Heart left ventricle (tissue), 16 donors: ENCODE measurements around the gene RFX3. TPM values are rescaled to one million over a fixed set of nuclear protein-coding genes. Genes with fewer than 3 reads are reported as not detected.
A peak's percentile ranks its signal among the peaks of the same experiment; 100 is the strongest.

Experiments used
- ATAC-seq, 4 donors: fragments of 200-7000 bp; cut with Tn5 transposase; one replicate each; pipeline ENCODE4 v1.9.1; 2020 to 2022; ENCODE audit warnings: moderate library complexity in 4 of 4, mild to moderate bottlenecking in 3 of 4, moderate number of reproducible peaks in 1 of 4
- DNase-seq, 5 donors: peaks; one replicate each; pipeline ENCODE4 v3.0.0-alpha.2; 2020
- H3K27ac ChIP-seq, 12 donors: fragments of 200-600 bp; sonication (generic) in 4 of 12; one replicate each; pipeline versions ENCODE4 v1.5.0 to v1.8.0; 2016 to 2022; ENCODE audit warnings: mild to moderate bottlenecking in 2 of 12
- H3K27me3 ChIP-seq, 9 donors: fragments of 200-600 bp; sonication (generic) in 2 of 9; one replicate each; pipeline versions ENCODE4 v1.5.1 to v1.8.0; 2016 to 2022; ENCODE audit warnings: mild to moderate bottlenecking in 3 of 9
- H3K36me3 ChIP-seq, 9 donors: fragments of 200-600 bp; sonication (generic) in 2 of 9; one replicate each; pipeline versions ENCODE4 v1.5.0 to v1.8.0; 2018 to 2022; ENCODE audit warnings: mild to moderate bottlenecking in 2 of 9
- H3K4me1 ChIP-seq, 12 donors: fragments of 200-600 bp; sonication (generic) in 4 of 12; one replicate each; pipeline versions ENCODE4 v1.5.0 to v1.8.0; 2016 to 2022; ENCODE audit warnings: mild to moderate bottlenecking in 3 of 12
- H3K4me3 ChIP-seq, 12 donors: fragments of 200-600 bp; sonication (generic) in 4 of 12; one replicate each; pipeline versions ENCODE4 v1.5.0 to v1.8.0; 2017 to 2022; ENCODE audit warnings: mild to moderate bottlenecking in 9 of 12, moderate library complexity in 4 of 12
- H3K9me3 ChIP-seq, 12 donors: fragments of 200-600 bp; sonication (generic) in 4 of 12; one replicate each; pipeline versions ENCODE4 v1.5.0 to v1.8.0; 2016 to 2022; ENCODE audit warnings: mild to moderate bottlenecking in 1 of 12
- CTCF ChIP-seq, 12 donors: fragments of 200-600 bp; sonication (generic) in 4 of 12; IDR thresholded peaks; one replicate each; pipeline versions ENCODE4 v1.5.0 to v1.8.0; 2018 to 2022; ENCODE audit warnings: antibody characterized with exemption in 12 of 12, mild to moderate bottlenecking in 5 of 12
- POLR2A ChIP-seq, 2 donors: fragments of 450-650 bp; IDR thresholded peaks; one replicate each; pipeline ENCODE4 v1.6.1; 2017; ENCODE audit warnings: antibody characterized with exemption in 2 of 2, mild to moderate bottlenecking in 2 of 2, moderate library complexity in 2 of 2
- WGBS, 4 donors: extraction: QIAGEN DNeasy Blood & Tissue Kit in 2 of 4; methylation state at CpG; one replicate each; pipeline versions ENCODE4 v1.1.5 to v1.1.7; 2013 to 2018; 5-methylcytosine and 5-hydroxymethylcytosine counted together
- intact Hi-C, 10 donors: fragments of 100-400 bp; cut with DNase I; formaldehyde crosslinking; loops; one replicate each; pipeline versions ENCODE4 v1.11.1 to v1.14.2; 2022
- polyA plus RNA-seq, 2 donors: library from polyadenylated mRNA; stranded (reverse); fragments of 200-250 nt; gene quantifications; one replicate each; pipeline ENCODE4 v1.2.3, GENCODE V29; 2013
- total RNA-seq, 9 donors: library from RNA; depleted of rRNA in 2 of 9; stranded (reverse); fragments of >200 nt in 2 of 9; fragmentation: NEBNext Ultra II Directional in 3 of 9; extraction: Animal tissue kit (Norgen Biotek cat#: 25700) in 3 of 9; gene quantifications; one replicate each; pipeline versions ENCODE4 v1.1.0 to v1.2.4, GENCODE V29; 2016 to 2023
- donor health status: ischemic (EF 13 %, LVEDD 7.1; RV severe dilation, severe dysfunction).
- donor health status: healthy with polysubstance abuse.
- donor health status: DM: no; HTN: yes; CAD: no.
- donor health status: DM: no; HTN: no; CAD: no.
- donor health status: ischemic (EF 25% LVEDD 6.9; RV normal size, moderate dysfunction).
- donor health status: ischemic (EF 25% LVEDD 5.7; RV mildly dilated, moderate dysfunction).
- donor health status: healthy.
- donor health status: DM: yes; HTN: yes; CAD: no.
- donor health status: ischemic (EF 35%, LVEDD 5.7; RV mildly dilated, moderate dysfunction).
- donor health status: nonischemic (EF 11% LVEDD 7.7; RV severe dilation, severe dysfunction).
- donor health status: DM: yes; HTN: yes; CAD: no.
- donor health status: PGD.
- donor health status: ischemic (EF 29% LVEDD 5.4; RV normal size, mild dysfunction).
- donor health status: nonischemic (EF 23%, LVEDD 6.1; RV moderate dilation, normal function).

Gene RFX3
- total and polyA plus RNA-seq, 11 donors, result 0.80 to 8.3 (median 2.9) TPM

- peak overlapping the region in 1 of 12 donors; percentile 16 for H3K27ac ChIP-seq
- no peak for ATAC-seq
- TF ChIP-seq CTCF (IDR thresholded peaks at IDR 0.05), result no peak
- no peak for TF ChIP-seq POLR2A (IDR thresholded peaks at IDR 0.05)
- intact Hi-C loops, result no loop called here
- no peaks in the 10 kb centered on the region for H3K27me3 ChIP-seq
- no peak overlapping the region for H3K4me3 ChIP-seq
- H3K36me3 ChIP-seq, result no peaks in the 10 kb centered on the region
- peaks cover 0 to 10% (median 0%) of the 10 kb centered on the region in 12 donors for H3K4me1 ChIP-seq
- DNase-seq, result no peak
- no peaks in the 10 kb centered on the region for H3K9me3 ChIP-seq
- WGBS, 4 donors, result 75 to 91% (median 86%) methylated on average over 4 of the region's 4 CpGs
Measured at GRCh38 chr9:3361116-3361515, 164.7 kb downstream of the RFX3 start.

- intact Hi-C loops, result no loop called here
- TF ChIP-seq POLR2A (IDR thresholded peaks at IDR 0.05), result no peak
- TF ChIP-seq CTCF (IDR thresholded peaks at IDR 0.05), result no peak
- H3K27me3 ChIP-seq, result no peaks in the 10 kb centered on the region
- no peaks in the 10 kb centered on the region for H3K36me3 ChIP-seq
- ATAC-seq, result no peak
- peaks cover 0 to 10% (median 0%) of the 10 kb centered on the region in 12 donors for H3K4me1 ChIP-seq
- no peak for DNase-seq
- H3K9me3 ChIP-seq, result no peaks in the 10 kb centered on the region
- H3K27ac ChIP-seq, result no peak overlapping the region
- H3K4me3 ChIP-seq, result no peak overlapping the region
Measured at GRCh38 chr9:3360245-3360644, 165.6 kb downstream of the RFX3 start.

GRCh38 chr9:3359778-3360177, 166.0 kb downstream of the RFX3 start:
- DNase-seq (no peak), ATAC-seq (no peak)
- 95 to 98% (median 97%) methylated on average over 1 of the region's 1 CpG for WGBS, 4 donors
- Histone ChIP-seq H3K4me1 (peaks cover 0 to 10% (median 0%) of the 10 kb centered on the region in 12 donors), H3K36me3 (no peaks in the 10 kb centered on the region), H3K27me3 (no peaks in the 10 kb centered on the region), H3K9me3 (peaks cover 0 to 4% (median 0%) of the 10 kb centered on the region in 12 donors), H3K27ac (no peak overlapping the region), H3K4me3 (no peak overlapping the region)
- TF ChIP-seq CTCF (IDR thresholded peaks at IDR 0.05) (no peak), POLR2A (IDR thresholded peaks at IDR 0.05) (no peak)
- intact Hi-C loops, result no loop called here

- TF ChIP-seq CTCF (IDR thresholded peaks at IDR 0.05) (no peak), POLR2A (IDR thresholded peaks at IDR 0.05) (no peak)
- peaks cover 0 to 10% (median under 1%) of the 10 kb centered on the region in 12 donors for H3K9me3 ChIP-seq
- H3K4me1 ChIP-seq, result peaks cover 0 to 10% (median 0%) of the 10 kb centered on the region in 12 donors
- no peak overlapping the region for H3K27ac ChIP-seq
- no peaks in the 10 kb centered on the region for H3K36me3 ChIP-seq
- 96 to 98% (median 98%) methylated on average over 5 of the region's 5 CpGs for WGBS, 4 donors
- no peak for ATAC-seq
- H3K4me3 ChIP-seq, result no peak overlapping the region
- intact Hi-C loops, result no loop called here
- DNase-seq, result no peak
- H3K27me3 ChIP-seq, result no peaks in the 10 kb centered on the region
Measured at GRCh38 chr9:3359048-3359692, 166.6 kb downstream of the RFX3 start.
